ENCODE measurements around the gene KIF5A.

- no peak for TF ChIP-seq CTCF (IDR thresholded peaks at IDR 0.05; ENCODE audit: low read depth, low read length, poor library complexity, severe bottlenecking)
- no peak for TF ChIP-seq EZH2phosphoT487 (IDR thresholded peaks at IDR 0.05; ENCODE audit: borderline replicate concordance, low read length)
Observed at GRCh38 chr12:57591782-57592325, 42.0 kb downstream of the KIF5A start.
